WTC11 (cell line): ENCODE measurements around the gene SLC38A1.

Source experiments
- ATF2 ChIP-seq: sonication (generic); formaldehyde crosslinking; IDR thresholded peaks from 2 replicates; pipeline ENCODE4 v1.8.1; 2022; ENCODE audit warnings: low read depth, missing genetic modification reagents, borderline replicate concordance
- CBFB ChIP-seq: sonication (generic); formaldehyde crosslinking; IDR thresholded peaks from 2 replicates; pipeline ENCODE4 v1.8.1; 2022; ENCODE audit warnings: mild to moderate bottlenecking, low read depth, missing genetic modification reagents
- CDX4 ChIP-seq: fragments of 250-450 bp; sonication (Bioruptor Pico); IDR thresholded peaks from 2 replicates; pipeline ENCODE4 v1.9.0; 2021; ENCODE audit warnings: moderate library complexity, mild to moderate bottlenecking, inconsistent platforms, borderline replicate concordance
- CTCF ChIP-seq: fragments of 200-600 bp; IDR thresholded peaks from 2 replicates; pipeline ENCODE4 v1.8.0; 2022; ENCODE audit warnings: antibody characterized with exemption
- ELF4 ChIP-seq: sonication (generic); formaldehyde crosslinking; IDR thresholded peaks from 2 replicates; pipeline ENCODE4 v1.8.1; 2022; ENCODE audit warnings: low read depth, mild to moderate bottlenecking, moderate library complexity, missing genetic modification reagents
- ESRRA ChIP-seq: sonication (generic); formaldehyde crosslinking; IDR thresholded peaks from 2 replicates; pipeline ENCODE4 v1.8.1; 2022; ENCODE audit warnings: mild to moderate bottlenecking, missing genetic modification reagents, borderline replicate concordance
- JUN ChIP-seq: sonication (generic); formaldehyde crosslinking; IDR thresholded peaks from 2 replicates; pipeline ENCODE4 v1.8.0; 2023; ENCODE audit warnings: mild to moderate bottlenecking, missing genetic modification reagents
- MAX ChIP-seq: sonication (generic); formaldehyde crosslinking; IDR thresholded peaks from 2 replicates; pipeline ENCODE4 v1.8.0; 2022; ENCODE audit warnings: mild to moderate bottlenecking, missing genetic modification reagents
- NFYB ChIP-seq: sonication (generic); formaldehyde crosslinking; conservative IDR thresholded peaks from 2 replicates; pipeline ENCODE4 v1.8.0; 2022; ENCODE audit warnings: low read depth, missing genetic modification reagents
- SMAD3 ChIP-seq: sonication (generic); formaldehyde crosslinking; IDR thresholded peaks from 2 replicates; pipeline ENCODE4 v1.8.0; 2022; ENCODE audit warnings: missing genetic modification reagents, mild to moderate bottlenecking, borderline replicate concordance
- ZNF512 ChIP-seq: sonication (generic); formaldehyde crosslinking; IDR thresholded peaks from 2 replicates; pipeline ENCODE4 v1.8.1; 2022; ENCODE audit warnings: missing genetic modification reagents, borderline replicate concordance
- TF ChIP-seq, protein P1 (sequence below): sonication (generic); formaldehyde crosslinking; IDR thresholded peaks from 2 replicates; pipeline ENCODE4 v1.8.1; 2023; ENCODE audit warnings: mild to moderate bottlenecking, moderate library complexity, missing genetic modification reagents

DNA sequence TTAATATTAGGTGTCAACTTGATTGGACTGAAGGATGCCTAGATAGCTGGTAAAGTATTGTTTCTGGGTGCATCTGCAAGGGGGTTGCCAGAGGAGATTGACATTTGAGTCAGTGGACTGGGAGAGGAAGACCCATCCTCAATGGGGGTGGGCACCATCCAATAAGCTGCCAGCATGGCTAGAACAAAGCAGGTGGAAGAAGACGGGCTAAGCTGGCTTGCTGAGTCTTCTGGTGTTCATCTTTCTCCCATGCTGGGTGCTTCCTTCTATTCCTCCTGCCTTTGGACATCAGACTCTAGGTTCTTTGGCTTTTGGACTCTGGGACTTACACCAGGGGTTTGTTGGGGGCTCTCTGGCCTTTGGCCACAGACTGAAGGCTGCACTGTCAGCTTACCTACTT, 87.4 kb downstream of the SLC38A1 start:
- TF ChIP-seq JUN (CRISPR knock-in tag), result no peak
- TF ChIP-seq CTCF, result no peak
- TF ChIP-seq ATF2 (CRISPR knock-in tag), result no peak
- TF ChIP-seq NFYB (CRISPR knock-in tag), result no peak
- no peak for TF ChIP-seq ELF4 (CRISPR knock-in tag)
- TF ChIP-seq MAX, result no peak
- no peak for TF ChIP-seq ZNF512
- TF ChIP-seq ESRRA (CRISPR knock-in tag), result no peak
- TF ChIP-seq, protein P1, sequence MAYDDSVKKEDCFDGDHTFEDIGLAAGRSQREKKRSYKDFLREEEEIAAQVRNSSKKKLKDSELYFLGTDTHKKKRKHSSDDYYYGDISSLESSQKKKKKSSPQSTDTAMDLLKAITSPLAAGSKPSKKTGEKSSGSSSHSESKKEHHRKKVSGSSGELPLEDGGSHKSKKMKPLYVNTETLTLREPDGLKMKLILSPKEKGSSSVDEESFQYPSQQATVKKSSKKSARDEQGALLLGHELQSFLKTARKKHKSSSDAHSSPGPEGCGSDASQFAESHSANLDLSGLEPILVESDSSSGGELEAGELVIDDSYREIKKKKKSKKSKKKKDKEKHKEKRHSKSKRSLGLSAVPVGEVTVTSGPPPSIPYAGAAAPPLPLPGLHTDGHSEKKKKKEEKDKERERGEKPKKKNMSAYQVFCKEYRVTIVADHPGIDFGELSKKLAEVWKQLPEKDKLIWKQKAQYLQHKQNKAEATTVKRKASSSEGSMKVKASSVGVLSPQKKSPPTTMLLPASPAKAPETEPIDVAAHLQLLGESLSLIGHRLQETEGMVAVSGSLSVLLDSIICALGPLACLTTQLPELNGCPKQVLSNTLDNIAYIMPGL, result no peak
- no peak for TF ChIP-seq CDX4 (CRISPR knock-in tag)
- no peak for TF ChIP-seq SMAD3 (CRISPR knock-in tag)
- TF ChIP-seq CBFB (CRISPR knock-in tag), result no peak
